Activated T-helper 1 cell treated with anti-CD3 and anti-CD28 coated beads, Interleukin-2, amount 50 U/mL, for 16 hours (primary cell): Measurements from ENCODE around the gene OSBPL7.
"Not testable (repeated sequence)": the region's sequence is repeated elsewhere in the genome, so short reads cannot be mapped to it uniquely, and the experiment has no call there.

Experiments
- DNase-seq, 2 donors: peaks; one replicate each; pipeline ENCODE4 v3.0.0-alpha.2; 2020; ENCODE audit warnings: low read depth in 1 of 2, low spot score in 1 of 2

The OSBPL7 gene

DNA sequence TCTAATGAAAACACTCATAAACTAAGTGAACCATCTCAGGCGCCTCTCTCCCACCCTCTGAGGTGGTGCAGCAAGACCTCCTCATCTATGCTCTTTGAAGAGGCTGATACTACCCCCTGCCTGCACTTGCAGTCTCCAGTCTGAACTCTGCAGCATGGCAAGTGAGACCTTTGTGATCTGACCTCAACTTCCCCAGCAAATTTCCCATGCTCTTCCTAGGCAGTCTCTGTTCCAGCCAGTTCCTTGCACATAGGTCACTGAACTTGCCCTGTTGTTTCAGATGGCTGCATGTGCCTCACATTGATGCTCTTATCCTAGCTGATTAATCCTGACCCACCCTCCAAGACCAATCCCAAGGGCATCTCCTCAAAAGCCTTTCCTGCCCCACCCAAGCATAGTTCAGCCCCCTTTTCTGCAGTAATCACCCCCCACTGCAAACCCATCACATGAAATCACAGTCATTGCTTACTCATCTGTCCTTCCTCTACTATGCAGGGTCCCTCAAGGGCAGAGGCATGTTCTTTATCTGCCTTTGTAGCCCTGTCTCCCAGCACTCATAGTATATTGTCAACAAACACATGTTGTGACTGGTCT is 46.5 kb downstream of the OSBPL7 start:
- no peak for DNase-seq

DNA sequence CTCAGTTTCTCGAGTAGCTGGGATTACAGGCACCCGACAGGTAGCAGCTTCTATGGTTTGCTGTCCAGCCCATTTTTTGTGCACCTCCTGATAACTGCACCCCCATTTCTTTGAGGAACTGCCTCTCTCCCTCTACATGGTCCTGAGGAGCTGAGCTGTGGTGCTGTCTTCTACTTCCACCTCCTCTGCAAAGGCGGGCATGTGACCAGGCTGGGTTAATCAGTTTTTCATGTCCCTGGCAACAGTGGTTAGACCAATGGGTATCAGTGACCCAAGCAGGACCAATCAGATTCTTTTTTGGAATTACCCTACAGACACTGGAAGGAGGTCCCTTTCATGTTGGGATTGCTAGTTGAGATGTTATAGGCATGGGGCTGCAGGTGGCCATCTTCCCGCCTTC is 47.3 kb downstream of the OSBPL7 start:
- DNase-seq, result no peak

DNA sequence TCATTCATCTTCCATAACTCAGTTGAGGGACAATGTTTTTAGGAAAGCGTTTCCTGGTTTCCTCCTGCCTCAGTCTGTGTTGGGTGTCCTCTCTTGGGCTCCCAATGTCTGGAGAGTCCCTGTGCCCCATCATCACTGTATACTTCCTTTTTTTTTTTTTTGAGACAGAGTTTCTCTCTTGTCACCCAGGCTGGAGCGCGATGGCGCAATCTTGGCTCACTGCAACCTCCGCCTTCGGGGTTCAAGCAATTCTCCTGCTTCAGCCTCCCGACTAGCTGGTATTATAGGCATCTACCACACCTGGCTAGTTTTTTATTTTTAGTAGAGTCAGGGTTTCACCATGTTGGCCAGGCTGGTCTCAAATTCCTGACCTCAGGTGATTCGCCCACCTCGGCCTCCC is 47.9 kb downstream of the OSBPL7 start:
- DNase-seq, result not testable (repeated sequence)

DNA sequence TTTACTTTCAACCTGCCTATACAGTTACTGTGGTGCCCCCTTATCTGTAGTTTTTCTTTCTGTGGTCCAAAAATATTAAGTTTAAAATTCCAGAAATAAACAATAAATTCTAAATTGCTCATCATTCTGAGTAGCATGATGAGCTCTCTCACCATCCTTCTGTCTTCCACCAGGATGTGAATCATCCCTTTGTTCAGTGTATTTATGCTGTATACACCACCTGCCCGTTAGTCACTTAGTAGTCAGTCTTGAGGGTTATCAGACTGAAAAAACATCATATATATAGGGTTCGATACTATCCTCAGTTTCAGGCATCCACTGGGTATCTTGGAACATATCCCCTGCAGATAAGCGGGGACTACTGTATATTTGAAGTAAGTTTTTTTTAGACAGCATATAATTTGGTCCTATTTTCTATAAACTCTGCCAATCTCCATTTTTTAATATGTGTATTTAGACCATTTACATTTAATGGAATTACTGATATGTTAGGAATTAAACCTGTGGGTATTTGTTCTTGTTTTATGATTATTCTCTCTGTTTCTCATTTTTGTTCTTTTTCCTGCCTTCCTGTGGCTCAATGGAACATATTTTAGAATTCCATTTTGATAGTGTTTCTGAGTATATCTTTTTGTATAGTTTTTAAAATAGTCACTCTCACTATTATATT is 57.5 kb downstream of the OSBPL7 start:
- no peak for DNase-seq

DNA sequence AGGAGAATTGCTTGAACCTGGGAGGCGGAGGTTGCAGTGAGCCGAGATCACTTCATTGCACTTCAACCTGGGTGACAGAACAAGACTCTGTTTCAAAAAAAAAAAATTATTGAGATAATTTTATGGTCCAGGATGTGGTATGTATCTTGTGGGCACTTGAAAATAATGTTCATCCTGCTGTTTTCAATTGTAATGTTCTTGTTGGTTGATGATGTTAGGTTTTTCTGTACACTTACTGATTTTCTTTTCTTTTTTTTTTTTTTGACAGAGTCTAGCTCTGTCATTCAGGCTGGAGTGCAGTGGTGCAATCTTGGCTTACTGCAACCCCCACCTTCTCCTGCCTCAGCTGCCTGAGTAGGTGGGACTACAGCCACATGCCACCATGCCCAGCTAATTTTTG is 58.9 kb downstream of the OSBPL7 start:
- no peak for DNase-seq

DNA sequence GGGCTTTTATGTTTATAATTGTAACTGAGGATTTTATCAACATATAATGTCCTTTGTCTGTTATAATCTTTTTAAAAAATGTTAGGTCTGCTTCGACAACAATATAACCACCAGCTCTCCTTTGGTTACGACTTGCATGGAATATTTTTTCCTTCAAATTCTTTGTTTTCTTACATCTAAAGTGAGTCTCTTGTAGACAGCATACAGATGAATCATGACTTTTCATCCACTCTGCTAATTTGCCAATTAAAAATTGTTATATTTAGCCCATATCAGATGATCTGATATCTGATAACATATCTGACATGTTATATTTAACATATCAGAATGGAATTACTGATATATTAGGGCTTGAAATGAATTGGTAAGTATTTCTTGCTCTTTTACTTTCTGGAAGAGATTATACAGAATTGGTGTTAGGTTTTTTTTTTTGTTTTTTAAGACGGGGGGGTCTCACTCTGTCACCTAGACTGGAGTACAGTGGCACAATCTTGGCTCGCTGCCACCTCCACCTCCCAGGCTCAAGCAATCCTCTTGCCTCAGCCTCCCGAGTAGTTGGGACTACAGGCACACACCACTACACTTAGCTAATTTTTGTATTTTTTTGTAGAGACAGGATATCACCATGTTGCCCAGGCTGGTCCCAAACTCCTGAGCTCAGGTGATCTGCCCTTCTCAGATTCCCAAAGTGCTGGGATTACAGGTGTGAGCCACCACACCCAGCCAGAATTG is 61.0 kb downstream of the OSBPL7 start:
- no peak for DNase-seq

DNA sequence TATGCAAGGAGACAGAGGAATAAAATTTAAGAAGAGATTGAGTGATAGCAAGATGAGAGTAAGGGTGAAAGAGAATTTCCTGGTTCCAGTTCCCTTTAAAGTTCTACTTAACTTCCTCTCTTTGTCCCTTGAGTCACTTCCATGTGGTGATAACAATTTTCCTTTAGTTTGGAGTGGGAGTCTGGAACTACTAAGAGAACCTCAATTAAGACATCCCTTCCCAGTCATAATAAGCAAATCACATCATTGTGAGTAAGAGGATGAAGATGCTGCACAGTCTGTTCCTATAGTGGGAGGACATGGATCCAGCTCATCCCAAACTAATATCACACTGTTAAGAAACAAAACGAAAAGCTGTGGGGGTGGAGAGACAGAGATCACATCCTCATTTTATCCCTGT is 64.2 kb downstream of the OSBPL7 start:
- no peak for DNase-seq
